ENCODE results near the gene KLHL35.

The KLHL35 gene

GRCh38 chr11:75445315-75445953 is 12.4 kb upstream of the KLHL35 start:
- TF ChIP-seq ZFX (IDR thresholded peaks at IDR 0.05; ENCODE audit: borderline replicate concordance) (no peak), CTCF (IDR thresholded peaks at IDR 0.05) (peak; percentile 85)
- no peak overlapping the region for H3K27ac ChIP-seq

GRCh38 chr11:75443043-75443442 is 10.0 kb upstream of the KLHL35 start:
- H3K27ac ChIP-seq = no peak overlapping the region
- no peak for TF ChIP-seq ZFX (IDR thresholded peaks at IDR 0.05; ENCODE audit: borderline replicate concordance)
- no peak for TF ChIP-seq CTCF (IDR thresholded peaks at IDR 0.05)

GRCh38 chr11:75442161-75442885 is 9.3 kb upstream of the KLHL35 start:
- no peak overlapping the region for H3K27ac ChIP-seq
- TF ChIP-seq ZFX (IDR thresholded peaks at IDR 0.05; ENCODE audit: borderline replicate concordance) (no peak), CTCF (IDR thresholded peaks at IDR 0.05) (no peak)

GRCh38 chr11:75441804-75442132 is 8.8 kb upstream of the KLHL35 start:
- TF ChIP-seq ZFX (IDR thresholded peaks at IDR 0.05; ENCODE audit: borderline replicate concordance) (no peak), CTCF (IDR thresholded peaks at IDR 0.05) (no peak)

GRCh38 chr11:75440960-75441803 is 8.2 kb upstream of the KLHL35 start:
- no peak for TF ChIP-seq CTCF (IDR thresholded peaks at IDR 0.05)
- TF ChIP-seq ZFX (IDR thresholded peaks at IDR 0.05; ENCODE audit: borderline replicate concordance) = no peak
- no peak overlapping the region for H3K27ac ChIP-seq

More at GRCh38 chr11:75441804-75442132, 8.8 kb upstream of the KLHL35 start:
- H3K27ac ChIP-seq = no peak overlapping the region

GRCh38 chr11:75439495-75440120 is 6.6 kb upstream of the KLHL35 start:
- TF ChIP-seq ZFX (IDR thresholded peaks at IDR 0.05; ENCODE audit: borderline replicate concordance) = no peak
- no peak for TF ChIP-seq CTCF (IDR thresholded peaks at IDR 0.05)
- no peak overlapping the region for H3K27ac ChIP-seq
